GM19240 (cell line): ENCODE measurements around the gene RBP3.

Source experiments
- DNase-seq: peaks from one replicate; pipeline ENCODE4 v3.0.0; 2011; ENCODE audit warnings: low spot score; ENCODE audit not compliant: insufficient read length

Gene RBP3

DNA sequence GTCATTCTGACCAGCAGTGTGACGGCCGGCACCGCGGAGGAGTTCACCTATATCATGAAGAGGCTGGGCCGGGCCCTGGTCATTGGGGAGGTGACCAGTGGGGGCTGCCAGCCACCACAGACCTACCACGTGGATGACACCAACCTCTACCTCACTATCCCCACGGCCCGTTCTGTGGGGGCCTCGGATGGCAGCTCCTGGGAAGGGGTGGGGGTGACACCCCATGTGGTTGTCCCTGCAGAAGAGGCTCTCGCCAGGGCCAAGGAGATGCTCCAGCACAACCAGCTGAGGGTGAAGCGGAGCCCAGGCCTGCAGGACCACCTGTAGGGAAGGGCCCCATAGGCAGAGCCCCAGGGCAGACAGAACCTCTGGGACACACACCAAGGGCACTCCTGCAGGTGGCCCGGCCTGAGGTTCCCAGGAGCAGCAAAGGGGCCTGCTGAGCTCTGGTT, 9.0 kb downstream of the RBP3 start:
- no peak for DNase-seq

DNA sequence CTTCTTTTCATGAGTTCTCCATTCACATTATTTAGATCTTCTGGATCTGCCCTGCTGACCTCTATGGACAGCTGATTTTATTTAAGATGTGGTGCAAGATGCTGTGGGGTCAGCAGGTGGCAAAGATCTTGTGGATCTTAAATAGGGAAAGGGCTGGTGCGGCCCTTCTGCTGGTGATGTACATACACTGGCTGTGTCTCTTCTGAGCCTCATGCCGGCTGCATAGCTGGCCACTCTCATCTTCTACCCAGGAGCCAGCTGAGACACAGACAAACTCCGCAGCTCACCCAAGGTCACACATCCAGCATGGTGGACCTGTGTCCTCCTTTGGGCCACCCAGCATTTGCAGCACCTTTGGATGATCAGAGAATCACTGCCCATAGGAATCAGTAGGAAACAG, 9.7 kb downstream of the RBP3 start:
- DNase-seq = no peak

DNA sequence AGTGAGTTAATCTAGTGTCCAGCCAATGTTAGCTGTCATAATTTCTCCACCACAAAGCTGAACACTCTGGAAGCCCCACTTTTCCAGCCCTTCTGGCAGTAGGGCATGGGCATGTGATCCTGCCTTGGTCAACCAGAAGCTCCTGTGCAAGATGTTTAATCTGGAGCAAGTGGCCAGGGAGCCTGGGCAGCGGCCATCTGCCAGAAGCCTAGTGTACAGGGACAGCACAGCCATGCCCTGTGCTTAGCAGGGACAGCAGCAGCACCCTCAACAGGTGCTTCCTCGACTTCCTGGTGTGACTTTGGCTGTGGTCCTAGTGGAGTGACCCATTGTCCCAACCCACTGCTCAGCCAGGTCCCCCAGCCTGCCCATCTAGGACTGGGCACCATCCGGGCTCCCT, 10.3 kb downstream of the RBP3 start:
- DNase-seq = no peak

DNA sequence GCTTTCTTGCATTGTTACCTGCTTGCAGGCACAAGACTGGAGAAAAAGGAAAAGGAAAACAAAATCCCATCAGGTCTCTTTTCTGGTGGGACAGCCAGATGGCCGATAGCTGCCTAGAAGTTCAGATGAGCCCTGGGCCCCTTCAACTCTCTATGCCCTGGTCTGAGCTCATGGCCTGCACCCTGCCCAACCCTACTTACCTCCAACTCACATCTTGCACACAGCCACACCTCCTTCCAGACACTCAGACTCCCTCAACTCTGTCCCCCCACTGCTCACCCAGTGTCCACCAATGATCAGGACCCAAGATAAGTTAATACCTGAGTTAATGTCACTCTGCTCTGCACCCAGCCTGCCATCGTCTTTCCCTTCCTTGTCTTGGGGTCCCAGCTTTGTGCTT, 10.9 kb downstream of the RBP3 start:
- no peak for DNase-seq

DNA sequence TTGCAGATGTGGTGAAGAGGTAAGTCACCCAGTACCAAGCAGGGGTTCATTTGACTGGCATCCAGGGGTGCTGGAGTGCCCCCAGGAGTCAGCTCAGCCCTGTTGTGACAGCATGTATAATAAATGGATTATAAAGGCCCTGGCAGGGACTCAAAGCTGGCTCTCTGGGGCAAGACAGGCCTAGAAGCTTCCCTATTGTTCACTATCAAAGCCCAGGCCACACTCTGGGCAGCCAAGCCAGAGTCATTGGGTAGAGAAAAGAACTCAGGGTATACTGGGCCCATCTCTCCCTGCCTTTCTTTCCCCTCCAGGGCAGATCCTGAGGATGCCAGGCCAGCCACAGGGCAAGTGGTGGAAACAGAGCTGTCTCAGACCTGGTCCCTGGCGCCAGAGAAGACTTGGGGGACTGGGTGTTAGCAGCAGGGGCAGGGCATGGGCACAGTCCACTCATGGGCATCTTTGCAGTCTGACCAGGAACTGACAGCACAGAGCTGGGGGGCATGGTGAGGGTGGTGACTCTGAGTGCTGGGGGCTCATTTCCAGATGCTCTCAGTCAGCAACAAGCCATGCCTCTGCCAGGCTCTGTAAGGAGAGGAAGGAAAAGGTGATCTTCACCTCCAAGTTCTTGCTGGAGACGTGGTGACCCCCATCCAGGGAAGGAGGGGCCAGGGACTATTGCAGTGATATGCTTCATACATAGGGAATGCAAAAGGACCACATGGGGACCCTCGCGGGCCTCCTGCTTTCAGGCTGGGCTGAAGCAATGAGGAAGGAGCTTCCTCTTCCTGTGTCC, 11.7 kb downstream of the RBP3 start:
- no peak for DNase-seq

DNA sequence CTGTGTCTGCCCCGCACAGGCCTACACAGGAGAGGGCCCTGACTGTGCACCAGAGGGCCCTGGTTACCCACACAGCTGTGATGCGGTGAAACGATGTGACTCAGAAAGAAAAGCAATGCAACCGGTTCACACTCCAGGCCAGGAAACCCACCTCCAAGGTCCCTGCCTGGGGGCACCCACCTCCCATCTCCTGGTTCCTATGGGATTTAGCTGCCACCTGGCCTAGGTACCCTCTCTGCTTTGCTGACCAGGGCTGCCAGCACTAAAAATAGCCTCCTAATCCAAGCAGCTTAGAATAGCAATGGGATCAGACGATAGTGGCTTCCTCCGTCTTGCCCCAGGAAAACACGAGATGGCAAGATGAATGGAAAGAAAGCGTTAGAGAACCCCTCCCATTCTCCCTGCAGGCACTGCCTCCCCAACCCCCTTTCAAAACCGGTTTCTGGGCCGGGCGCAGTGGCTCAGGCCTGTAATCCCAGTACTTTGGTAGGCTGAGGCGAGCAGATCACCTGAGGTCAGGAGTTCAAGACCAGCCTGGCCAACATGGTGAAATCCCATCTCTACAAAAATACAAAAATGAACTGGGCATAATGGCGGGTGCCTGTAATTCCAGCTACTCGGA, 12.4 kb downstream of the RBP3 start:
- DNase-seq = no peak

- peak; percentile 24 for DNase-seq
Measured at GRCh38 chr10:47361293-47361692, 13.1 kb downstream of the RBP3 start.

DNA sequence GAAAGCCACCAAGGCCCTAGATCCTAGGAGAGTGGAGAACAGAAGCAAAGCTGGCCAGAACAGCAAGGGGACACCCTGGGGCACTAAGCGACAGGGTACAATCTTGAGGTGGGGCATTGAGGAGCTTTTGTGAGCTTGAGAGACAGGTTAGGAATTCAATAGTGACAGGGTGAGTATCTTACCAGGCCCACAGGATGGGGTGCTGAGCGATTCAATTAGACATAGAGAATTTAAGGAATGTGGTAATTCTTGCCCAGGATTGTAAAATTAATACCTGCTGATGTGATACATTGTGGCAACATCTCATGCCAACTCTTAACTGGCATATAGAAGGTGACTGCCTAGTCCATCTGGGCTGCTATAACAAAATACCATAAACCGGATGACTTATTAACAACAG, 14.0 kb downstream of the RBP3 start:
- no peak for DNase-seq

DNA sequence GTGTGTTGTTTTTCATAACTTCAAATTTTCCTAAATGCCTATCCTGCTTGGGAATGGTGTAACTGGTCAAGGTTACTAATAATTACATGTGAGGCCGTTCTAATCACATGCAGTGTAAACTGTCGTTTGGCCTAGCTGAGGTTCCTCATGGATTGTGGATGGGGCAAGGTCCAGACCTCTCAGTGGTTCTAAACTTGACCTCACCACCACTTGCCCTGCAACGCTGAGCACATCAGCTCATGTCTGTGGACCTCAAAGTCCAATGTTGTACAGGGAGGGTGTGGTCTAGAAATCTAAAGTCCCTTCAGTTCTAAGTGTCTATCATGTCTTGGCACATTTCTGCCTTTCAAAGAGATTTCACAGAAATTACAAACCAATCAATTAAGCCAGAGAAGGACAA, 15.6 kb downstream of the RBP3 start:
- DNase-seq = no peak

DNA sequence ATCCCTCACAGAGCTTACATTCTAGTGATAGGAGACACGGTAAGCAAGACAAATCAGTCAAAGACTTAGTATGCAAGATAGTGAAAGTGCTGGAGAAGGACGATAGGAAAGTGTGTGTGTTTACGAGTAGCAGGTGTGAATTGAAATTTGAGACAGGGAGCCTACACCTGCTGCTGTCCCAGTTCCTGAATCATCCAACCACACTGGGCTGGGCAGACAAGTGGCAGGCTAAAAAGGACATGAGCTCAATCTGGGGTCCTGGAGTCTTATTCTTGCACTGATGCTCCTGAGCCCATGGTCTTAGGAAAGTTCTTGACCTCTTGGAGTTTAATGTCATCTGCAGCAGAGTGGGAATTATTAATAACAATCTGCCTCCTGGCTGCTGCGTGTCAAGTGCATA, 16.2 kb downstream of the RBP3 start:
- DNase-seq = no peak

GRCh38 chr10:47364911-47365310, 16.7 kb downstream of the RBP3 start:
- DNase-seq = no peak

DNA sequence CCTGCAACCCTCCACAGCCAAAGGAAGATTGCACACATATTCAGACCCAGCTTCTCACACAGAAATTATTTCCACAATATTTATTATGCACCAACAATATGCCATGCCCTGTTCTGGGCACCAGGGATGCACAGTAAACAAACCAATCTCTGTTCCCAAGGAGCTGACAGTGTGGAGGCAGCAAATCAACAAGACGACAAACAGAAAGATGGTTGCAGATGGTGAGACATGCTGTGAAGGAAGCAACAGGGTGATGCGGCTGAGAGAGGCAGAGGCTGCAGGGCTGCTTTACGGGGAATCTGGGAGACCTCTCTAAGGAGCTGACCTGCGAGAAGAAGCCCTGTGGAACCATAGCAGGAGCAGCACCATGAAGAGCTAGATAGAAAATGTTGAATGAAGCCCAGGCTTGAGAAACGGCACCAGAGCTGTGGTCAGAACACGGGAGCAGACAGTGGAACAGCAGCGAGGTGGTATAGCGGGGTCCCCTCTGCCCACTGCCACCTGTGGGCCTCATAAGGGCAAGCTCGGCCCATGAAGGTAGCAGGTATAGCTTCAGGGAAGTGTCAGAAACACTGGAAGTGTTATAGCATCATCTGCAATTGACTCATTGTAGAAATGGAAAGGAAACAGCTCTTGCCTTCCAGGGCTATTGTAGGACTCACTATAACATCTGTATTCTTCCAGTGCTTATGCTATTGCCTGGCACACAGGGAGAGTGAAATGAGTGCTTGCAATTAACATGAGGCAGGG, 17.4 kb downstream of the RBP3 start:
- no peak for DNase-seq

DNA sequence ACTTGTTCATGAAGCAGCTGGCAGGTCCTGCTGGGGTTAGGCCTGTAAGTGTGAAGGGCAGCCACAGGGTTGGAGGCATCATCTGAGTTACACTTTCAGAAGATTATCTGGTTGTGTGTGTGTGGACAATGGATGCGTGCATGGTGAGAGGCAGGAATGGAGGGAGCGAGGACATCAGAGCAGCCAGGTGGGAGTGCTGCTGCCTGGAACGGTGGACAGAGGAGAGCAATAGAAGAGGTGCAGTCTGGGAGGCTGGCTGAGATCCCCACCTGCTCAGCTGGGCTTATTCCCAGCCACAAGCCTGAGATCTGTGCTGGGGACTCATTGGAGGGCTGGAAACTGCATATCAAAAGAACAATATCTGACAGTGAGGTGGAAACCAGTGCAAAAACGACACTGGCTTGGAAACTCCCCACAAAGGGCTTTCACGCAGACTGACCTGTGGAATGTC, 18.0 kb downstream of the RBP3 start:
- no peak for DNase-seq

DNA sequence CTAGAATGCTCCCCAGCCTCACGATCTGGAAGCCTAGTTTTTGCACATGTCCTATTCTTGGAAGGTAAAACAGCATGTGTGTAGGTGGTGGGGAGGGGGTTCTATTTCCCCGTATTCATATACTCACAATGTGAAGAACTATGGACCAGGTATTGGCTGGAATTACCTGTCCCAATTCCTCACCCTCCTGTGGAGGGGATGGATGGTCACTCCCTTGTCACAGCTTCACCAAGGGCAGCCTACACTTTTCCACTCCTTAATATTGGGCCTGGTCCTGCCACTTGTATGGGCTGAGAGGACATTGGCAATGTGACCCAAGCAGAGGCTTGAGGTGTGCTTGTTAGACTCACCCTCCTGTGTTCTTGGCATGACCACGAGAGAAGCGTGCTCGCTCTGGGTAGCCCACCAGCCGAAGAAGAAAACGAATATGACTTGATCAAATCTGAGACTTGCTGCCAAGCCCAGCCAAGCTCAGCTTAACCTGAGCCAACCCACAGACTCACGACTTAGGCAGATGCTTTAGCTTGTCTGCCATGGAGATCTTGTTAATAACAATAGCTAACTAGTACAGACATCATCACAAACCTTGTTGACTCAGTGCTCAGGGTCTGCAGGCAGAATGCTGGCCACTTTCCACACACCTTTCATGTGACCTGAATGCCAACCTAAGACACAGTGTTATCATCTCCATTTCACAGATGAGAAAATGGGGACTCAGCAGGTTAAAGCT, 18.7 kb downstream of the RBP3 start:
- no peak for DNase-seq

GRCh38 chr10:47367646-47368045, 19.5 kb downstream of the RBP3 start:
- DNase-seq = no peak

GRCh38 chr10:47368431-47369180, 20.4 kb downstream of the RBP3 start:
- no peak for DNase-seq

- no peak for DNase-seq
Measured at GRCh38 chr10:47369251-47369894, 21.2 kb downstream of the RBP3 start.

DNA sequence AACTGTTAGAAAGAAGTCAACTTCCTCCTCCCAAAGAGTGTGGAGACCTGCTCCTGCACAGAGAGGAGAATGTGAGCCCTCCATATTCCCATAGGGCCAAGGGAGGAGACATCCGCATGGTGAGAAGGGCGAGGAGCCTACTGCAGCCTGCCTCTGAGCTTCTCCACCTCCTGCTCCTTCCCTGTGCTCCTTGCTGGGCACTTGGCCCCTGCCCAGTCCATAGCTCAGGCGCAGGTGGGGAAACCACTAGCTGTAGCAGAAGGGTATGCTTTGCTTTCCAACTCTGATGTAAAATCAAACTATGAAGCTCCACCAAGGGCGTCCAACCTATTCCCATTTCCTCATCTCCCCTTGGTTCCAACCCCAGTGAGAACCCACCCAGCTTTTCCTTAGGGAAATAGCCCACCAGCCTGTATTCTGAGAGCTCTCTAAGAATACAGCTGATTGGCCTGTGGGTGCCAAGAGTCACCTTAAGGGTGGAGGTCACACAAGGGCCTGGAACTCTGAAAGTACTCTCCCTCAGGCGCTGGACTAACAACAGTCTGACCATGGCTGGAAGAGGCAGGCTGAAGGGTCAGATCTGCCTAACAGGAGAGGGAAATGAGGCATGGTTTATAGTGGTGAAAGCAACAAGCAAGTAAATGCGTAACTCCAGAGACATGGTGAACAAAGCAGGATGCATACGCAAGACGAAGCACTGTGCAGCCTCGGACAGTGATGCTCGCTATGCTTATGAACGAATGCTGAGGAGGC, 22.0 kb downstream of the RBP3 start:
- no peak for DNase-seq

DNA sequence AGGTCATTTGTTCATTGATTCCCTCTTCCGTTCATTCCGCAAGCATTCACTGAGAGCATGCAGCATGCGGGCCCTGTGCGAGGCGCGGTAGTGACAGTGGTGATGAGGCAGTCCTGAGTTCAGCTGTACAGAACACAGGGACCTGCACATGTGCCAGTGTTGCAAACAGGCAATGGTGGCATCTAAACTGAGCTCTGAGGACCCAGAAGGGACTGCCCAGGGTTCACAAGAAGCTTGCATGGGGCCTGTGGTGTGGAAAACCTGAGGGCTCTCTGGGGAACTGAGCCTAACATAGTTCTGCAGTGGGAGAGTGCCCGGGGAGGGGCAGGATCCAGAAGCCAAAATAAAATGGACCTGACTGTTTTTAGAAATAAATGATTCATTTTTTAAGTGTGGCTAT, 22.7 kb downstream of the RBP3 start:
- DNase-seq = no peak
